Fibroblast of the aortic adventitia (primary cell): ENCODE results near the gene NME7. TPM values are rescaled to one million over a fixed set of nuclear protein-coding genes. Genes with fewer than 3 reads are reported as not detected.

Experiments used
- DNase-seq: peaks from one replicate; pipeline ENCODE4 v3.0.0-alpha.2; 2010; ENCODE audit warnings: low read depth
- H3K4me3 ChIP-seq: 2 replicates; pipeline ENCODE4 v1.5.1; 2011; ENCODE audit warnings: low read depth, mild to moderate bottlenecking, control low read depth, low read length, moderate library complexity
- CTCF ChIP-seq: IDR thresholded peaks from 2 replicates; pipeline ENCODE4 v1.5.1; 2011; ENCODE audit warnings: mild to moderate bottlenecking, low read length, control low read depth, inconsistent platforms; ENCODE audit not compliant: insufficient read depth
- total RNA-seq: library from RNA; depleted of rRNA; stranded (reverse); fragments of >200 nt; gene quantifications from 2 replicates; pipeline ENCODE4 v1.2.3, GENCODE V29; 2012; ENCODE audit warnings: low replicate concordance

Gene NME7
- total RNA-seq, 1 donor = 36.0 TPM

- TF ChIP-seq CTCF = no peak
- peak; percentile 79 for DNase-seq
- no peak overlapping the region for H3K4me3 ChIP-seq
Measured at GRCh38 chr1:169102567-169102966, 265.0 kb downstream of the NME7 start.

GRCh38 chr1:169100651-169101088, 266.9 kb downstream of the NME7 start:
- no peak for DNase-seq
- no peak for TF ChIP-seq CTCF
- H3K4me3 ChIP-seq = no peak overlapping the region

DNA sequence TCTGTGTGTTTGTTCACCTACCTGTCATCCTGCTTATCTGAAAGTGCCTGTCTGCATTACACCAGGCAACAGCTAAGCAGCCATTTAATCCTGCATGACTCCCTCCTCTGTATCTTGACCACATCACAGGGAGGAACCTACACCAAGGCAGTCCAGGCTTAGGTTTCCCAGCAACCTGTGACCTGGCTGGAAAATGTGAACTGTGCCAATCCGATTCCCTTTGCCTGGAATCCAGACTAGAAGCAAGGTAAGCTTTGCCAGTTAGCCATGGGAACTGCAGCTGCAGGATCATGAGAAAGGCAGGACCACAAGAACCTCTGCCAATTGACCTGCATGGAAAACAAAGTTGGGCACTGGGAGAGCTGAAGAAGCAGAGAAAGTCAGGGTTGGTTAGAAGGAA, 267.4 kb downstream of the NME7 start:
- H3K4me3 ChIP-seq = no peak overlapping the region
- no peak for TF ChIP-seq CTCF
- DNase-seq = no peak

GRCh38 chr1:169099561-169099960, 268.0 kb downstream of the NME7 start:
- DNase-seq = no peak
- H3K4me3 ChIP-seq = no peak overlapping the region
- TF ChIP-seq CTCF = no peak

GRCh38 chr1:169098380-169098779, 269.2 kb downstream of the NME7 start:
- no peak for DNase-seq
- TF ChIP-seq CTCF = no peak
- H3K4me3 ChIP-seq = no peak overlapping the region

DNA sequence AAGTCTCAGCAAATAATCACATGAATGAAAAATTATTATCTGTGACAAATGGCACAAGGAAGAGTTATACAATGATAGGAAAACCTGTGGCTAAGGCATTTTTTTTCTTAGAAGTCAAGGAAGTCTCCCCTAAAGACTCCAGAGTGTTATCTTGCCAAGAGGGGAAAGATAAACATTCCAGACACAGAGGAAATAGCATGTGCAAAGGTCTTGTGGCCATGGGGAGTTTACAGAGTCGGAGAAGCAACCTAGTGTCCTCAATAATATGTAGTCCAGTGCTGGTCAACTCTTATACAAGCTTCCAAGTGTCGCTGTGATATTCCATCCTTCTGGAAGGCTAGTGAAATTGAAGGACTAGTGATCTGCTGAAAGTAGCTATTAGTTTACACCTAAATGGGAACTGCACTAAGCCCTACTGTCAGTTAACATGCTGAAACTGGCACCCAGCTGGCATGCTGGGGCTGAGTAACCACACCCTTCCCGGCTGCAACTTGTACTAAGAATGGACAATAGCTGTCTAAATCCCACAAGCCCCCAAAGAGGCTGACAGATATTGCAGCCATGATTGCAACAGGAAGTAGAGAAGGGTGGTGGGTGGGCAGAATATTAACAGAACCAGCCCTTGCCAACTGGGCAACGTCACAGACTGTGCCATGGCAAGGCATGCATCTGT, 272.6 kb downstream of the NME7 start:
- no peak for DNase-seq
- TF ChIP-seq CTCF = no peak

GRCh38 chr1:169092399-169092798, 275.2 kb downstream of the NME7 start:
- TF ChIP-seq CTCF = no peak
- no peak for DNase-seq
- H3K4me3 ChIP-seq = no peak overlapping the region

More for the DNA sequence above, 272.6 kb downstream of the NME7 start:
- H3K4me3 ChIP-seq = no peak overlapping the region
